Panc1 (cell line): ENCODE measurements around the gene SLC17A2. TPM values are rescaled to one million over a fixed set of nuclear protein-coding genes. Genes with fewer than 3 reads are reported as not detected.
"Not testable (repeated sequence)": the region's sequence is repeated elsewhere in the genome, so short reads cannot be mapped to it uniquely, and the experiment has no call there.

Experiments used
- ATAC-seq: fragments of 200-7000 bp; cut with Tn5 transposase; 2 replicates; pipeline ENCODE4 v1.9.1; 2020; ENCODE audit warnings: mild to moderate bottlenecking, moderate library complexity
- BruUV-seq: library from RNA; stranded (reverse); fragments of 400-500 nt; replicated peaks from 2 replicates; lab custom pipeline; 2021; lab: Mats Ljungman, UMichigan
- CTCF ChIA-PET: fragments of 300-600 bp; sonication (Branson Sonifier 250); formaldehyde crosslinking; loops from one replicate; lab custom pipeline; 2022; ENCODE audit warnings: antibody characterized with exemption; lab: Charles Lee
- POLR2A ChIA-PET: fragments of 300-600 bp; sonication (Branson Sonifier 250); formaldehyde crosslinking; loops from one replicate; lab custom pipeline; 2022; ENCODE audit warnings: antibody characterized with exemption; lab: Charles Lee
- DNase-seq: peaks from one replicate; pipeline ENCODE4 v3.0.0-alpha.2; 2010; ENCODE audit warnings: low read depth, low spot score
- H3K27ac ChIP-seq: 2 replicates; pipeline ENCODE4 v1.5.1; 2011; ENCODE audit warnings: mild to moderate bottlenecking, low read length, inconsistent platforms
- H3K27me3 ChIP-seq: fragments of 200-500 bp; sonication (Bioruptor generic); 2 replicates; pipeline ENCODE4 v1.6.0; 2014; ENCODE audit warnings: low read length, inconsistent platforms; ENCODE audit not compliant: control insufficient read depth, insufficient read depth
- H3K36me3 ChIP-seq: fragments of 200-500 bp; sonication (Bioruptor generic); 2 replicates; pipeline ENCODE4 v1.5.1; 2014; ENCODE audit warnings: inconsistent platforms, mild to moderate bottlenecking, low read length, moderate library complexity; ENCODE audit not compliant: control insufficient read depth, insufficient read depth
- H3K4me1 ChIP-seq: 2 replicates; pipeline ENCODE4 v1.5.1; 2011; ENCODE audit warnings: inconsistent platforms, mild to moderate bottlenecking, low read length, moderate library complexity; ENCODE audit not compliant: control insufficient read depth, insufficient read depth
- H3K4me3 ChIP-seq, 2 experiments: 2 replicates each; pipeline ENCODE4 v1.5.1; 2011 to 2012; ENCODE audit warnings: low read depth in 2 of 2, low read length in 2 of 2, mild to moderate bottlenecking in 2 of 2, inconsistent platforms in 1 of 2, moderate library complexity in 1 of 2
- H3K9me3 ChIP-seq: fragments of 200-500 bp; sonication (Bioruptor generic); 2 replicates; pipeline ENCODE4 v1.5.1; 2014; ENCODE audit warnings: low read depth, mild to moderate bottlenecking, inconsistent platforms, low read length, moderate library complexity; ENCODE audit not compliant: control insufficient read depth, insufficient read depth
- CTCF ChIP-seq: fragments of 450-650 bp; IDR thresholded peaks from 2 replicates; pipeline ENCODE4 v1.5.1; 2017; ENCODE audit warnings: mild to moderate bottlenecking
- POLR2AphosphoS5 ChIP-seq: IDR thresholded peaks from 2 replicates; pipeline ENCODE4 v1.6.1; 2012; ENCODE audit warnings: mild to moderate bottlenecking, low read depth, low read length, moderate library complexity
- REST ChIP-seq, 2 experiments: IDR thresholded peaks; 2 replicates each; pipeline ENCODE4 v1.6.1; 2011 to 2012; ENCODE audit warnings: low read depth in 2 of 2, control low read depth in 1 of 2, low read length in 1 of 2, mild to moderate bottlenecking in 1 of 2, moderate library complexity in 1 of 2; ENCODE audit not compliant: insufficient read depth in 1 of 2
- SIN3A ChIP-seq: IDR thresholded peaks from 2 replicates; pipeline ENCODE4 v1.6.1; 2012; ENCODE audit warnings: low read depth, mild to moderate bottlenecking, low read length, moderate library complexity, borderline replicate concordance; ENCODE audit not compliant: insufficient read depth
- TCF7L2 ChIP-seq: IDR thresholded peaks from 2 replicates; pipeline ENCODE4 v1.6.1; 2011; ENCODE audit warnings: mild to moderate bottlenecking, low read depth, low read length, inconsistent platforms
- in situ Hi-C: cut with HindIII; loops from 2 replicates; pipeline ENCODE4 v1.10.0; 2016; ENCODE audit warnings: low sequenced_read_pairs, low pct_unique_long_range_greater_than_20kb
- intact Hi-C: fragments of 100-400 bp; cut with micrococcal nuclease; formaldehyde crosslinking; loops from one replicate; pipeline ENCODE4 v1.10.0; 2022; ENCODE audit not compliant: unreplicated experiment
- total RNA-seq: library from RNA; stranded (reverse); gene quantifications from one replicate; pipeline ENCODE4 v1.2.1, GENCODE V29; 2021; ENCODE audit not compliant: unreplicated experiment

SLC17A2 gene
- total RNA-seq, 1 experiment from 2014 or later: not detected

- Histone ChIP-seq H3K4me3 (no peak overlapping the region), H3K9me3 (no peaks in the 10 kb centered on the region), H3K36me3 (no peaks in the 10 kb centered on the region), H3K27ac (no peak overlapping the region), H3K27me3 (no peaks in the 10 kb centered on the region; the same call in 1 of the 2 replicates), H3K4me1 (no peaks in the 10 kb centered on the region)
- ChIA-PET CTCF (no interaction called here), POLR2A (no interaction called here)
- no peak for DNase-seq
- ATAC-seq: no peak
- in situ Hi-C loops (no loop called here), intact Hi-C loops (no loop called here)
- no TSS peak for BruUV-seq
- TF ChIP-seq TCF7L2 (no peak), CTCF (no peak), POLR2AphosphoS5 (no peak), REST (IDR thresholded peaks at IDR 0.05; ENCODE audit: insufficient read depth in 1 of 2, low read depth in 2 of 2, low read length in 1 of 2) (no peak), SIN3A (no peak)
Observed at GRCh38 chr6:25949695-25950094, 19.2 kb upstream of the SLC17A2 start.

GRCh38 chr6:25947492-25947891 lies 17.0 kb upstream of the SLC17A2 start:
- H3K4me3 ChIP-seq, in situ Hi-C loops, H3K4me1 ChIP-seq, BruUV-seq, H3K9me3 ChIP-seq, H3K36me3 ChIP-seq, POLR2A ChIA-PET, ATAC-seq, CTCF ChIA-PET, H3K27me3 ChIP-seq, DNase-seq, H3K27ac ChIP-seq: not testable (repeated sequence)
- intact Hi-C loops: loop anchor here (2.0 kb wide), 2 partner anchors 159 to 229 kb away; no protein-coding TSS in a partner anchor

- no peak for ATAC-seq
- in situ Hi-C loops (no loop called here), intact Hi-C loops (loop anchor here (2.0 kb wide), 2 partner anchors 158 to 228 kb away; no protein-coding TSS in a partner anchor)
- Histone ChIP-seq H3K27ac (no peak overlapping the region), H3K4me1 (no peaks in the 10 kb centered on the region), H3K27me3 (peaks cover 3% of the 10 kb centered on the region; the same call in 1 of the 2 replicates), H3K9me3 (no peaks in the 10 kb centered on the region), H3K36me3 (no peaks in the 10 kb centered on the region), H3K4me3 (no peak overlapping the region)
- DNase-seq: no peak
- POLR2A ChIA-PET: no interaction called here
- CTCF ChIA-PET: no interaction called here
- BruUV-seq: no TSS peak
- TF ChIP-seq SIN3A (no peak), TCF7L2 (no peak), POLR2AphosphoS5 (no peak), CTCF (no peak), REST (IDR thresholded peaks at IDR 0.05; ENCODE audit: insufficient read depth in 1 of 2, low read depth in 2 of 2, low read length in 1 of 2) (no peak)
Observed at GRCh38 chr6:25946631-25947030, 16.1 kb upstream of the SLC17A2 start.

GRCh38 chr6:25945738-25946137 lies 15.2 kb upstream of the SLC17A2 start:
- in situ Hi-C loops, DNase-seq, H3K9me3 ChIP-seq, POLR2A ChIA-PET, ATAC-seq, H3K4me3 ChIP-seq, H3K4me1 ChIP-seq, CTCF ChIA-PET, H3K27ac ChIP-seq, H3K36me3 ChIP-seq, H3K27me3 ChIP-seq, BruUV-seq: not testable (repeated sequence)
- intact Hi-C loops: loop anchor here (2.0 kb wide), 2 partner anchors 157 to 227 kb away; no protein-coding TSS in a partner anchor
